IPS DF 4.7 (cell line): ENCODE measurements around the gene CXCR5.
"Not testable (repeated sequence)": the region's sequence is repeated elsewhere in the genome, so short reads cannot be mapped to it uniquely, and the experiment has no call there.

ENCODE experiments used
- DNase-seq: peaks from one replicate; pipeline ENCODE4 v3.0.0-alpha.2; 2013; ENCODE audit warnings: low spot score; ENCODE audit errors: extremely low read depth

The CXCR5 gene, protein sequence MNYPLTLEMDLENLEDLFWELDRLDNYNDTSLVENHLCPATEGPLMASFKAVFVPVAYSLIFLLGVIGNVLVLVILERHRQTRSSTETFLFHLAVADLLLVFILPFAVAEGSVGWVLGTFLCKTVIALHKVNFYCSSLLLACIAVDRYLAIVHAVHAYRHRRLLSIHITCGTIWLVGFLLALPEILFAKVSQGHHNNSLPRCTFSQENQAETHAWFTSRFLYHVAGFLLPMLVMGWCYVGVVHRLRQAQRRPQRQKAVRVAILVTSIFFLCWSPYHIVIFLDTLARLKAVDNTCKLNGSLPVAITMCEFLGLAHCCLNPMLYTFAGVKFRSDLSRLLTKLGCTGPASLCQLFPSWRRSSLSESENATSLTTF

DNA sequence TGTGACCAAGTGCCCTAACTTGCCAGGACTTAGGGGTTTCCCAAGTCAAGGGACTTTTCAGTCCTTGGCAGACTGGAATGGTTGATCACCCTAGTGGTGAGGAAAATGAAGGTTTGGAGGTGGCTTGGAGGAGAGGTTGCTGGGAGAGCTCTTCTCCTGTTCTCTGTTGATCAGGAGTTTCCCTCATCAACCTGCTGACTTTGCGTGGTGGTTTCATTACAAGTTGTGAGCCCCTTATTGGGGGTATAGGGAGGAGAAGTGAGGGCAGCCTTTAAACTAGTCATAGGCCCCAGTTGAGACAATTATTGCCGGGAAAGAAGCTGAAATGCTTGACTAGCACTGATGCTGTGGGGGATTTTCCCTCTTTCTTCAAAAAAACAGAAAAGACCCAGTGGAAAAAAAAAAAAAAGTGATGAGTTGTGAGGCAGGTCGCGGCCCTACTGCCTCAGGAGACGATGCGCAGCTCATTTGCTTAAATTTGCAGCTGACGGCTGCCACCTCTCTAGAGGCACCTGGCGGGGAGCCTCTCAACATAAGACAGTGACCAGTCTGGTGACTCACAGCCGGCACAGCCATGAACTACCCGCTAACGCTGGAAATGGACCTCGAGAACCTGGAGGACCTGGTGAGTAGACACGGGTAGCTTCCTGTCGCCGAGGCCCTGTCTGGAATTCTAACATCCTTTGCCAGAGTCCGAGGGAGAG, at the start of gene CXCR5:
Gene CXCR5 (plus strand): TSS at position 525 of the 704 bp plus-strand sequence. CDS start 50 bp downstream, at position 575.
- DNase-seq: no peak

DNA sequence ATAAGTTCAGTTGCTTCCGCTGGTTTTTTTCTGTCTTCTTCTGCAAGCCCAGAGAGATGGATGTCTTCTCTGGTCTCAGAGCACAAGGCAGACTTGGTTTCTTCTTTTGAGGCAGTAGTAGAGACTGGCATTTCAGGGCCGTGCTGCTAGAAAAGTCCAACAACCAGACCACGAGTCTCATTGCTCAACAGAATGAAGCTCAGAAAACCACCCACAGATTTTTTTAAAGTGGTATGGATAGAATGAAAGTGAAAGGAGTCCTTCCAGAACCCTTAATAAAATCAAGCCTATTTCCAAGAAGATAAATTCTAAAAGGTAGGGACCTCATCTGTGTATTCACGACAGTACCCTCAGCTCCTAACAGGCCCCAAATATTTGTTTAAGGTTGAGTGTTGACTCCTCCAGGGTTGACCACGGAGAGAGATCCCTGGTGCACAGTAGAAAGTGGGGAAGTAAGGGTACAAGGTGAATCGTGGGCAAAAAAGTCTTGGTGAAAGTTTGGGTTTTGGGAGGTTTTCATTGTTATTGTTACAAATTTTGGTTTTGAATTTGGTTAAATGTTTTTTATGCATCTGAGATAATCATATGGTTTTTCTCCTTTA, 49.2 kb upstream of the CXCR5 start:
- no peak for DNase-seq

DNA sequence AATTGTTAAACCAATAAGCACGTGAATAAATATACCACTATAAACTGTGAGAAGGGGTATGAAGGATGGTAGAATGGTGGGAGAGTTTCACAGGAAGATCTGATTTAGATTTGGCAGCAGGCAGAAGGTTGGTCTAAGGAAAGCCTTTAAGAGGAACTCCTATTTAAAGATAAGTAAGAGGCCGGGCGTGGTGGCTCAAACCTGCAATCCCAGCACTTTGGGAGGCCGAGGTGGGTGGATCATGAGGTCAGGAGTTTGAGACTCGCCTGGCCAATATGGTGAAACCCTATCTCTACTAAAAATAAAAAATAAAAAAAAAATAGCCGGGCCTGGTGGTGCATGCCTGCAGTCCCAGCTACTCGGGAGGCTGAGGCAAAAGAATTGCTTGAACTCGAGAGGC, 45.8 kb upstream of the CXCR5 start:
- no peak for DNase-seq

DNA sequence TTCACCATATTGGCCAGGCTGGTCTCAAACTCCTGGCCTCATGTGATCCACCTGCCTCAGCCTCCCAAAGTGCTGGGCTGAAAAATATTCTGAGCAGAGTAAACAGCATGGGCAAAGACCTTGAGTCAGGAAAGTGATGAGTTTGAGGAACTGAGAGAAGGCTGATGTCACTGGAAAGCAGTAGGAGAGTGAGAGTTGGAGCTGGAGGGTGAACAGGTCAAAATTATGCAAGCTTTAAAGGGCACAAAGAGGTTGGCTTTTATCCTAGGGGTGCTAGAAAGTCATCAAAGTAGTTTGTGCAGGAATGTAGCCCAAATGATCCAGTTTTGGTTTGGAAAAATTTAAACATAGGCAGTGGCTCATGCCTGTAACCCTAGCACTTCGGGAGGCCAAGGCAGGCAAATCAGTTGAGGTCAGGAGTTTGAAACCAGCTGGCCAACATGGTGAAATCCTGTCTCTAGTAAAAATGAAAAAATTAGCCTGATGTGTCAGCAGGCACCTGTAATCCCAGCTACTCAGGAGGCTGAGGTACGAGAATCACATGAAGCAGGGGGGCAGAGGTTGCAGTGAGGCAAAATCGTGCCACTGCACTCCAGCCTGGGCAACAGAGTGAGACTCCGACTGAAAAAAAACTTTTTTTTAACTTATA, 44.7 kb upstream of the CXCR5 start:
- no peak for DNase-seq

DNA sequence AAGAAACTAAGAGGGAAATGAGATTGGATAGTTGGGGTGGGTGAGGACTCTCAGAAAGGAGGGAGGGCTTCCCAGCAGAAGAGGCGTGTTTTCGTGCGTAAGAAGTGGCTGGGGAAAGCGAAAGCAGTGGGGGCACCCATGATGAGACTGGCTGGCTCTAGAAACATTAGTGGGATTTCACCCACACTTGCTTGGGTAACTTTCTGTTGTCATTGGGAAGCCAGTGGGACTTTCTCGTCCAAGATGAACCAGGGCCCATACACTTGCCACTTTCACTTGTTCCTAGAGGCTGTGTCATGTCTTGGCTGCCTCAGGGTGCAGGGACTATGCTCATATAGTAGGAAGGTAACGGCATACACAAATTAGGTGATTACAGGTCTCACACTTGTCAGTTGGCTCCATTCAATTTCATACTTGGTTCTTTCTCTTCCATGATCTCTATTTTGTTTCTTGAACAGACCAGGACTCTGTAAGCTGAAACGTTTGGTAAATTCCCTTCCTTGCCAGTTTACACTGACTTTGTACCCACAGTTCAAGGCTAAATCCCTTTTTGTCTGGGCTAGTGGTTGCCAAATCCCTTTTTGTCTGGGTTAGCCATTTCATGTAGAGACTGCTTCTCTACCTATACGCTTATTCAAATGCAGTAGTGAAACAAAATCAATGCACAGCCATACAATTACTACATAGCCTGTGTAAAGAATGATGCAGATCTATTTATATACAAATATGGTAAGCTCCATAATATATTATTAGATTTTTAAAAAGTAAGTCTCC, 42.0 kb upstream of the CXCR5 start:
- no peak for DNase-seq

DNA sequence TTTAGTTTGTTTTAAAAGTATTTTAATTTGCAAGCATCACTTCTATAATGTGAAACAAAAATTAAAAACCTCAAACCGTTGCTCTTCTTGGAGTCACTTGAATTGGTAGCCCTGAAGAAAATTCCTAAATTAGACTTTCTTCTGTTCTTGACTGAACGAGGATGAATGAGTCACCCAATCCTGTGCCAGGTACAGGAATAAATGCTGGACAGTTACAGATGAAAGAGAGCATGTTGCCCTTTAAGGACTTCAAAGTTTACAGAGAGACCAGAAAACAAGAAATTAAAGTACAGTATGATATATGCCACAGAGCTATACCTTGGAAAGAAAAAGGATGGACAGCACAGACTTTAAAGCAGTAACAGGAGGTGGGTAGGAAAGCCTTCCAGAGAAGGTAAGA, 41.3 kb upstream of the CXCR5 start:
- DNase-seq: no peak

DNA sequence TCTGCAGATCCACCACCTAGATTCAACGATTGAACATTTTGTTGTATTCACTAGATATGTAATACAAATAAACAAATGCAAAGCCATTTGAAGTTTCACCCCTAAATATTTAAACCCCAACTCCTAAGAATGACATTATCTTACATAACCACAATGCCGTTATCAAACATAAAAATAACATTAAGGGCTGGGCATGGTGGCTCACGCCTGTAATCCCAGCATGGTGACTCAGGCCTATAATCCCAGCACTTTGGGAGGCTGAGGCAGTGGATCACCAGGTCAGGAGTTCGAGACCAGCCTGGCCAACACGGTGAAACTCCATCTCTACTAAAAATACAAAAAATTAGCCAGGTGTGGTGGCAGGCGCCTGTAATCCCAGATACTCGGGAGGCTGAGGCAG, 40.8 kb upstream of the CXCR5 start:
- not testable (repeated sequence) for DNase-seq

DNA sequence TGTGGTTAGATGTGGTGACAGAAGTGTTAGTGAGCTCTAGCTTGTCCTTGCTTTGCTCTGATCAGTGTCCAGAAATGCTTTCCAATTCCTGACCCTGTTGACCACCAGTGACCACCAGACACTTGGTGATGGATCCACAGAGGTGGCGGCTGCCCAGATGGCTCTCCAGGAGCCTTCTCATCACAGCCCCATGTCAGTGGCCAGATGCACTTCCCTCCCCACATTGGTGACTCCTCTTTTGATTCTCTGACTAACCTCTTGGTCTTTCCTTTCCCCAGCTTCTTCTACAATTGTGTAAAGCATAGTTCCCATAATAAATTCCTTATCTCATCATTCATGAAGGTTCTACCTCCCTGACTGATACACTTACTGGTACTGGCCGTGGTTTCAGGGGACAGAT, 40.1 kb upstream of the CXCR5 start:
- no peak for DNase-seq

DNA sequence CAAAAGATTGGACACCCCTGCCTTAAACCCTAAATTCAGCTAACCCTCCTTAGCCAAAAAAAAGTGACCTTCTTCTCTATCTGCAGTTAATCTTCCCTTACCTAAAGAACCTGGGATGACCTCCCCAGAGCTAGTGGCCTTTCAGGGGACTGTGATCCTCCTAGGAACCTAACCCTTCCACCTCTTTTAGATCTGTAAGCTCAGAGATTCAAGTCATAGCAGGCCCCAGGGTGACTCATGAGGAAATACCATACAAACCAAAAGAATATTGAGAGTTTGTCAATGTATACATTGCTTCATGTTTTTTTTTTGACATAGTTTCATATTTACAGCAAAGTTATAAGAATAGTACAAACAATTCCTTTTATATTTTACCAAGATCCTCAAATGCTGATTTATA, 38.3 kb upstream of the CXCR5 start:
- no peak for DNase-seq

DNA sequence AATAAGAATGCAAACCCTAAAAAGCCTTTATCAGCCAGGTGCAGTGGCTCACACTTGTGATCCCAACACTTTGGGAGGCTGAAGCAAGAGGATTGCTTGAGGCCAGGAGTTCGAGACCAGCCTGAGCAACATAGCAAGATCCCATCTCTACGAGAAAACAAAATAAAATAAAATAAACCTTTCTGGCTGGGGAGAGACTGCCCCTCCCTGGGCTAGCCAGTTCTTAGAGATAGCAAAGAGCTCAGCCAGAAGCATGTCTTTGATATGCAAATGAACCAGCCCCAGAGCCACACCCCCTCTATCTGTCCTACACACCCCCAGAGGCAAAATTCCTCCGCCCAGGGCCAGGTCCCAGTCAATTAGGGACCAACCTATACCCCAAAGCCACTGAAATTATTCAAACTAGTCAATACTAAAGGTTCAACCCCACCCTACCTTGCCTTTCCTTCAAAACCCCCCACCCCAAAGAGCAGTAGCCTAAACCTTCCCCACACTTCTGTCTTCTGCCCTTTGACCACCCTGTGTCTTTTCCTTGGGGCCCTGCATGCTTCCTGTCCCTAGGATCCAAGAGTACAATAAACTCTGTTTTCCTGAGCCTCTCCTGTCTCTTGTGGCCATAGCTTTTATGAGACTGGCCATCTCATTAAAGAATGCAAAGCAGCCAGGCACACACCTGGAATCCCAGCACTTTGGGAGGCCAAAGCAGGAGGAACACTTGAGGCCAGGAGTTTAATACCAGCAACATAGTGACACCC, 37.3 kb upstream of the CXCR5 start:
- DNase-seq: no peak

DNA sequence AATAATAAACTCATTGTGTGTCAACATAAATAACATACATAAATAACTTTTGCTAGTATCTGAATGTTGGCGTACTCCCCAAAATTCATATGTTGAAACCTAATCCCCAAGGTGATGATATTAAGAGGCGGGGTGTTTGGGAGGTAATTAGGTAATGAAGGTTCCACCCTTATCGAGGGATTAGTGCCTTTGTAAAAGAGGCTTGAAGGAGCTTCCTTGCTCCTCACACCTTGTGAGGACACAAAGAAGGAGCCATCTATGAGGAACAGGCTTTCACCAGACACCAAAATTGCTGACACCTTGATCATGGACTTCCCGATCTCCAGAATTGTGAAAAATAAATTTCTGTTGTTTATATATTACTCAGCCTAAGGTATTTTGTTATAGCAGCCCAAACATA, 33.9 kb upstream of the CXCR5 start:
- DNase-seq: no peak

DNA sequence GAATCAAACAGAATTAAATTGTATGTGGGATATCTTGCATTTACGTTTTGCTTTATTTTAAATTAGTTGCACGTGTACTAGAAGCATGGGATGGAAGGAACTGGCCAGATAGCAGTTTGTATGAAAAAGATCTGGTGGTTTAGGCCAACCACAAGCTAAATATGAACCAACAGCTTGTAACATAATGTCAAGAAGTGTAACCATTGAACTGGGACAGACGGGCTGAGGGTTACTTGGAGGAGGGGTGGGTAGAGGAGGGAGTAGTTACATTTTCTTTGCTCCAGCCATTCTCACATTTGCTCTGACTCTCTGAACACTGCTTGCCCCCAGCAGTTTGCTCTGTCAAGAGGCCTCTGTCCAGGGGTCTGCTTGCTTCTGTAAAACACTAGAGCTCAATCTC, 31.7 kb upstream of the CXCR5 start:
- DNase-seq: no peak

DNA sequence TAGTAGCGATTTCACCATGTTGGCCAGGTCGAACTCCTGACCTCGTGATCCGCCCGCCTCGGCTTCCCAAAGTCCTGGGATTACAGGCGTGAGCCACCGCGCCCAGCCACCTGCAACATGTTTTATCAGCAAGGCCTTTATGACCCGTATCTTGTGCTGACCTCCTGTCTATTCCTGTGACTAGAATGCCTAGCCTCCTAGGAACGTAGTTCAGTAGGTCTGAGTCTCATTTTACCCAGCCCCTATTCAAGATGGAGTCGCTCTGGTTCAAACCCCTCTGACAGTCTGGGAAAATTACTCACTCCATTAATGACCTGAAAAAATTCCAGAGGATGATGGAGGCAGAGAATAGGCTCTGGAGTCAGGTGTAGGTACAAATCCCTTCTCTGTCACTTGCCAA, 30.0 kb upstream of the CXCR5 start:
- DNase-seq: no peak

DNA sequence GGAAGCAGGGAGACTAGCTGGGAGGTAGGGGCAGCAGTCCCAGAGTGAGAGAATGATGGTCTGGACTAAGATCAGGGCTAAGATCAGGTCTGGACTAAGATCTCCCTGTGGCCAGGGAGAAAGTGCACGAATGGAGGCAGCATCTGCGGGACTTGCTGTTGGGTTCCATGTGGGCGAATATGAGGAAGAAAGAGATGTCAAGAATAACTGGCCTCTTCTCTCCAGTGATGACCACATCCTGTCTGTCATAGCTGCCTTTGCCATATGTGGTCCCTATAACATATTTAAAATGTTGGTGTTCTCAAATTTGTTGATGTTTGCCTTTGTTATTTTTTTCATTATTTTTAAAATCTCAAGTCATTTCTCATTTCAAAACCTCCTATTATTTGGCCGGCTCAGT, 27.4 kb upstream of the CXCR5 start:
- no peak for DNase-seq

DNA sequence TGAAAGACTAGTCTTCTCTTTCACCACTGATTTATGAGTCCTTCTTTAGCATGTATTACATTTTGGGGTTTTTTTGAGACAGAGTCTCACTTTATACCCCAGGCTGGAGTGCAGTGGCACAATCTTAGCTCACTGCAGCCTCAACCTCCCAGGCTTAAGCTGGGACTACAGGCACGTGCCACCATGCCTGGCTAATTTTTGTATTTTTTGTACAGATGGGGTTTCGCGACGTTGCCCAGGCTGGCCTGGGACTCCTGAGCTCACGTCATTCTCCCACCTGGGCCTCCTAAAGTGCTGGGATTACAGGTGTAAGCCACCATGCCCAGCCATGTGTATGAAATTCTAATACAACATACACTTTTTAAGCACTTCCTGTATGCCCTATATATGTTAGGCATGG, 26.3 kb upstream of the CXCR5 start:
- DNase-seq: no peak

DNA sequence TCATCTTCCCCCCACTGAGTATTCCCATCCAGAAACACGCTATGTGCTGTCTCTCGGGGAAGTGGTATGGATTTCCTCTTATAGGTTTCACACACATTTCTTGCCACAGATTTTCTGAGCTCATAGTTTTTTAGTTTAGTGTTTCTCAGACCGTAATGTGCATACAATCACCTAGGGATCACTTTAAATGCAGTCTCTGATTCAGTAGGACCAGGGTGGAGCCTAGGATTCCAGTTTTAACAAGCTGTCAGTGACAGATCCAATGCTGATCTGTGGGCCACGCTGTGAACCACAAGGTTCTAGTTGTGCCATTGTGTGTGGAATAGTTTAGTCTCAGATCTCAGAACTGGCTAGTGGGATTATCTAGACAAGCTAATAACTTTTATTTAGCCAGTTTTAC, 23.7 kb upstream of the CXCR5 start:
- no peak for DNase-seq

DNA sequence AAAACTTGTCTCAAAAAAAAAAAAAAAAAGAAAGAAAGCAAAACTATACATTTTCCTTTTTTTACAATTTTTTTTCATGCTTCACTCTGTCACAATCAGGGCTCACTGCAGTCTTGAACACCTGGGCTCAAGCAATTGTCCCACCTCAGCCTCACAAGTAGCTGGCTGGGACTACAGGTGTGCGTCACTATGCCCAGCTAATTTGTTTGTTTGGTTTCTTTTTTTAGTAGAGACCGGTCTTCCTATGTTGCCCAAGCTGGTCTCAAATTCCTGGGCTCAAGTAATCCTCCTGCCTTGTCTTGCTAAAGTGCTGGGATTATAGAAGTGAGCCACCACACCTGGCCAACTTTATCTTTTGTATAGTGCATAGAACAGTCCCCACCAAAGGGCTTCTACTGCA, 15.0 kb upstream of the CXCR5 start:
- no peak for DNase-seq

DNA sequence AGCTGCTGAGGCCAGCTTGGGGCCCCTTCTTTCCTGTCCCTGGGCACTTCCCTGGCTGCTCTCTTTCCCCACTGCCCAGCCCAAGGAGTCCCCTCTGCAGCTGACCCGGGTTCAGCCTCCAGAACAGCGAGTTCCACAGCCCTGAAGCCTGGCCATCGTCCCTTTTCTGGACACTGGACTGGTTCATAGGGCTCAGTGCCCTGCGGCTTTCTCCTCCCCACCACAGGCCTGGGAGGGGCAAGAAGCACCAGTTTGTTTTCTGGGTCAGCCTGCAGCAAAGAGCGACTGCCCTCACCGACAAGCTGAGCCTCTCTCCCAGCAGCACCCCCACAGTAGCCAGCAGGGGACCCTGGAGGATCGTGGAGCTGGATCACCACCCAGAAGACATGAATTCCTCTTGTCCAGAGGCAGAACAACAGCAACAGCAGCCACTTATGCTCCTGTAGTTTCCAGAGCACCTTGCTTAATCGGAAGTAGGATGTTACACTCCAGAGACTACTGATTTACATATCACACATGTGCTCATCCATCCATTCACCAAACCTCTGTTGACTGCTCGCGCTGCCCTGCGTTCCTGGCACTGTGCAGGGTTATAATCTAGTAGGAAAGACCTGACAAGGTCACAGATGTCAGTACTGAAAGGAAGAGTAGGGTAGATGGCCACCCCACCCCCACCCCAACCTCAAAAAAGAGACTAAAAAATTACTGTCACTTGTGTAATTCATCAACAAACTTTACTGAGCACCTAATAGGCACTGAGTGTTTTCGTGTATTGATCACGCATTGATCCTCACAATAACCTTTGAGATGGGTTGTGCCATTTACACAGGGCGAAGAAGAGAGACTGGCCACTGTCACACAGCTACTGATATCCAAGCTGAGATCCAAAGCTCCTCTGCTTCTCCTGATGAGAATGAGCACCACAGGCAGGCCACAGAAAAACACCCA, 13.0 kb upstream of the CXCR5 start:
- no peak for DNase-seq

DNA sequence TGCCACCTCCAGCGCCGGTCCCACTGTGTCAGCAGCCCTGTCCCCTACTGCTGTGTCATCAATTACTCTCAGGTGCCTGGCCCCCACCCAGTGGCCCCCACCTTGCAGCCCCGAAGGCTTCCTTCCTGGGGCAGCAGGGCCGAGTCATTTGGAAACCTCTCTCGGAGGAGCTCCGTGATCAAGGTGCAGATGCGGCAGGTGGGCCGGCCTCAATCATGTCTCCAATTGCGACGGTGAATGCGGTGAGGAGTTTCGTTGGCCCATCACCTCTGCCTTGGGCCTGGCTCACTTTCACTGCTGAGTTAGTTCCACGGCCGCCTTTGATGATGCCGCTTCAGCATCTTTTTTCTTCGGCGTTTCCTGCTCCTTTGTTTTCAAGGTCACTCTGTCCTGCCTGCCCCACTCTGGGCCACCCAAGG, 11.3 kb upstream of the CXCR5 start:
- DNase-seq: no peak

DNA sequence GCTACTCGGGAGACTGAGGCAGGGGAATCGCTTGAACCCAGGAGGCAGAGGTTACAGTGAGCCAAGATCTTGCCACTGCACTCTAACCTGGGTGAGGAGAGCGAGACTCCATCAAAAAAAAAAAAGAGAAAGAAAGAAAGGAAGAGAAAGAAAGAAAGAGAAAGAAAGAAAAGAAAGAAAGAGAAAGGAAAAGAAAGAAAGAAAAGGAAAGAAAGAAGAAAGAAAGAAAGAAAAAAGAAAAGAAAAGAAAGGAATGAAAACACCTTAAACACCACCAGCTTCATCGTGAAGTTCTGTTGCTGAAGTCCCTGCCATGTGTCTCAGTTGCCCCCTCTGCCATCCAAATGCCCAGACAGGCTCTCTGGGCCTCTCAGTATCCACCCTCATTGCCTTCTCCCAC, 9.9 kb upstream of the CXCR5 start:
- no peak for DNase-seq
